ENCODE measurements around the gene TMC4.

- no peak for TF ChIP-seq CTCF (IDR thresholded peaks at IDR 0.05; ENCODE audit: low read depth, low read length, missing input control)
- no peak for TF ChIP-seq GABPA (IDR thresholded peaks at IDR 0.05 in 1 of 2, conservative IDR thresholded peaks at IDR 0.05 in 1 of 2)
- TF ChIP-seq ZBTB33 (IDR thresholded peaks at IDR 0.05): no peak
- no peak for TF ChIP-seq RAD21 (IDR thresholded peaks at IDR 0.05)
- no peak for TF ChIP-seq TAF1 (conservative IDR thresholded peaks at IDR 0.05)
- TF ChIP-seq REST (IDR thresholded peaks at IDR 0.05): no peak
- TF ChIP-seq EGR1 (IDR thresholded peaks at IDR 0.05; ENCODE audit: low read depth in 2 of 2): no peak
- TF ChIP-seq SP1 (IDR thresholded peaks at IDR 0.05): no peak
- no peak for TF ChIP-seq FOXA1 (IDR thresholded peaks at IDR 0.05)
These were observed 43.4 kb downstream of the TMC4 start for GRCh38 chr19:54129617-54129996.
